Stomach smooth muscle (tissue), 2 donors: ENCODE data around the gene MUC6.

Source experiments
- H3K27ac ChIP-seq: one replicate; pipeline ENCODE4 v1.7.0; 2013; ENCODE audit warnings: mild to moderate bottlenecking, low read length, inconsistent platforms
- H3K27me3 ChIP-seq, 2 donors: one replicate each; pipeline ENCODE4 v1.7.0; 2013; ENCODE audit warnings: low read length in 2 of 2; ENCODE audit not compliant: insufficient read depth in 2 of 2, control insufficient read depth in 1 of 2
- H3K36me3 ChIP-seq, 2 donors: one replicate each; pipeline ENCODE4 v1.7.0; 2013; ENCODE audit warnings: low read length in 2 of 2; ENCODE audit not compliant: control insufficient read depth in 2 of 2, insufficient read depth in 2 of 2
- H3K4me1 ChIP-seq: one replicate; pipeline ENCODE4 v1.7.0; 2013; ENCODE audit warnings: low read length; ENCODE audit not compliant: control insufficient read depth, insufficient read depth
- H3K4me3 ChIP-seq, 2 donors: one replicate each; pipeline ENCODE4 v1.7.0; 2013; ENCODE audit warnings: low read length in 2 of 2
- H3K9ac ChIP-seq, 2 donors: one replicate each; pipeline ENCODE4 v1.7.0; 2013; ENCODE audit warnings: low read length in 2 of 2, mild to moderate bottlenecking in 1 of 2
- H3K9me3 ChIP-seq, 2 donors: one replicate each; pipeline ENCODE4 v1.7.0; 2013; ENCODE audit warnings: low read length in 2 of 2; ENCODE audit not compliant: control insufficient read depth in 2 of 2
- donor health status: healthy.
- donor health status: Pancreatic carcinoma.

Gene MUC6

DNA sequence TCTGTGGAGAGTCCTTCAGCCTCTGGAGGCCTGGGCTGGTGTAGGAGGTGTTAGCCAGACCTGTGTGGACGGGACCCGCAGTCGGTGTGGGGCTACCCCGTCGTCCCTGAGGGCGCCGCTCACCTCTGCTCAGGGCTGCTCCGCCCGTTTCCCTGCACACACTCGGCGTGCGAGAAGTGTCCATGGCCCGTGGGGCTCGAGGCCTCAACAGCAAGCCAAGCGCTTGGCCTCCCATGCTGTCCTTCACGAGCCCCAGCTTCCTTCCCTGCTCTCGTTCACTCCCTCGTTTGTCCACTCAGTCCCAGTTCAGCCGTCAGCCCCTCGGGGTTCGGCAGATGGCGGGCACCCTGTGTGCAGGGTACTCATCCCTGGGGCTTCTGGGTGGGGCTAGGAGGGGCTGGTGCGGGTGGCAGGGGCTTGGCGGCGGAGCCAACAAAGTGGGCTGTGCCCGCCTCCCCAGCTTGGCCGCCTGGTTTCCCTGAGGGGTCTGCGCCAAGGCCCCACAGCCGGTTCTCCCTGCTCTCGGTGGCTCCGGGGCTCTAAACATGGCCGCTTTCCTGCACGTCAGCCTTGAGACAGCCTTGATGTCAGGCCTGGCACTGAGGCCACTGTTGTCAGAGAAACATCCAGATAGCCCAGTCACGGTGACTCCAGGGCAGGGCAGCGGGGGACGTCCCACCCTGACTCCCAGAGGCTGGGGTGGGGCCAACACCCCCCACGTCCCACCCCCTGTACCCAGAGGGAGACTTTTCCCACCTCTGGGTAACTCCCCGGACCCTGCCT, 3.3 kb downstream of the MUC6 start:
- no peak overlapping the region for H3K9ac ChIP-seq
- no peaks in the 10 kb centered on the region for H3K4me1 ChIP-seq
- no peaks in the 10 kb centered on the region for H3K9me3 ChIP-seq
- no peak overlapping the region for H3K4me3 ChIP-seq
- H3K27me3 ChIP-seq: peaks cover 7 to 9% of the 10 kb centered on the region in 2 donors
- H3K27ac ChIP-seq: no peak overlapping the region
- no peaks in the 10 kb centered on the region for H3K36me3 ChIP-seq

GRCh38 chr11:1032310-1032891, 4.1 kb downstream of the MUC6 start:
- peaks cover 4% of the 10 kb centered on the region in 2 donors for H3K27me3 ChIP-seq

GRCh38 chr11:1031121-1031899, 5.2 kb downstream of the MUC6 start:
- no peak overlapping the region for H3K9ac ChIP-seq
- no peaks in the 10 kb centered on the region for H3K9me3 ChIP-seq
- no peaks in the 10 kb centered on the region for H3K4me1 ChIP-seq
- H3K27ac ChIP-seq: no peak overlapping the region
- H3K27me3 ChIP-seq: no peaks in the 10 kb centered on the region
- H3K4me3 ChIP-seq: no peak overlapping the region
- H3K36me3 ChIP-seq: no peaks in the 10 kb centered on the region

More at GRCh38 chr11:1032310-1032891, 4.1 kb downstream of the MUC6 start:
- H3K4me3 ChIP-seq: no peak overlapping the region
- H3K9ac ChIP-seq: no peak overlapping the region
- H3K27ac ChIP-seq: no peak overlapping the region
- no peaks in the 10 kb centered on the region for H3K4me1 ChIP-seq
- no peaks in the 10 kb centered on the region for H3K36me3 ChIP-seq
- no peaks in the 10 kb centered on the region for H3K9me3 ChIP-seq

DNA sequence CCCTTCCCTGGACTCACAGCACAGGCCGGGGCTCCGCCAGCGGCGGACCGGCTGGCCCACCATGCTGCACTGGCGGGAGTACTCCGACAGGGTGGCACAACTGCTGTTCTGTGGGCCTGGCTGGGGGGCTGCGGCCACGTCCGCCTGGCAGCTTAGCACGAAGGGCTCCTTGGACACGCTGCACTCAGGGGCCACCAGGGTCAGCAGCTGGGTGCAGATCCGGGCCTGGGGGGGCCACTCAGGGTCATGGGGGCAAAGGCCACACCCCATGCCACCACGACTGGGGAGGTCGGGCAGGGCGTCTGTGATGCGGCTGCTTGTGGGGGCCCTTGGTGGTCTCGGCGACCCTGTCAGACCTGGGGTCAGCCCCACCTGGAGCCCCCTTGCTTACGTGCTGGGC, 6.0 kb downstream of the MUC6 start:
- Histone ChIP-seq H3K36me3 (no peaks in the 10 kb centered on the region), H3K27me3 (no peaks in the 10 kb centered on the region), H3K27ac (no peak overlapping the region), H3K4me3 (no peak overlapping the region), H3K9me3 (no peaks in the 10 kb centered on the region), H3K4me1 (no peaks in the 10 kb centered on the region), H3K9ac (no peak overlapping the region)

- Histone ChIP-seq H3K4me1 (no peaks in the 10 kb centered on the region), H3K9me3 (no peaks in the 10 kb centered on the region), H3K27me3 (no peaks in the 10 kb centered on the region), H3K36me3 (no peaks in the 10 kb centered on the region), H3K9ac (no peak overlapping the region), H3K27ac (no peak overlapping the region), H3K4me3 (no peak overlapping the region)
Observed at GRCh38 chr11:1030086-1030485, 6.4 kb downstream of the MUC6 start.

- H3K4me3 ChIP-seq: no peak overlapping the region
- no peaks in the 10 kb centered on the region for H3K36me3 ChIP-seq
- H3K9me3 ChIP-seq: no peaks in the 10 kb centered on the region
- H3K4me1 ChIP-seq: no peaks in the 10 kb centered on the region
- H3K27ac ChIP-seq: no peak overlapping the region
- H3K27me3 ChIP-seq: no peaks in the 10 kb centered on the region
- no peak overlapping the region for H3K9ac ChIP-seq
Observed at GRCh38 chr11:1029654-1030053, 6.9 kb downstream of the MUC6 start.

- Histone ChIP-seq H3K9ac (no peak overlapping the region), H3K27me3 (no peaks in the 10 kb centered on the region), H3K27ac (no peak overlapping the region), H3K9me3 (no peaks in the 10 kb centered on the region), H3K4me1 (no peaks in the 10 kb centered on the region), H3K4me3 (no peak overlapping the region), H3K36me3 (no peaks in the 10 kb centered on the region)
Observed at GRCh38 chr11:1029051-1029450, 7.5 kb downstream of the MUC6 start.

DNA sequence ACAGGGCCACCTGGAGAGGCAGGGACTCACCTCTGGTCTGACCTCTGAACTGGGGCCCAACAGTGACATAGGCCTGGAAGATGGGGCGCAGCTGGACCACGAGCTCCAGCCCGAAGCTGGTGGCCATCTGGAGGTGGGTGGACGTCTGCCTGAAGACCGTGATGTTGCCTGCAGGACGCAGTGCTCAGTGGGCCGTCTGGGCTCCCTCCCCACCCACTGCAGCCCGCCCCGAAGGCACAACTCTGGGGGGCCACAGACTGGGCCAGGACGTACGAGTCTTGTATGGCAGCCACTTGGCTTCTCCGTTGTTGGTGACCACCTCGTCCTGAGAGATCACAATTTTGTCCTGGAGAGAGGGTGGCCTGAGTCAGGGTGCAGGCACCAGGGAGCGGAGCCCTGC, 7.9 kb downstream of the MUC6 start:
- H3K27me3 ChIP-seq: no peaks in the 10 kb centered on the region
- H3K36me3 ChIP-seq: no peaks in the 10 kb centered on the region
- no peak overlapping the region for H3K27ac ChIP-seq
- no peak overlapping the region for H3K4me3 ChIP-seq
- H3K4me1 ChIP-seq: no peaks in the 10 kb centered on the region
- no peak overlapping the region for H3K9ac ChIP-seq
- no peaks in the 10 kb centered on the region for H3K9me3 ChIP-seq

DNA sequence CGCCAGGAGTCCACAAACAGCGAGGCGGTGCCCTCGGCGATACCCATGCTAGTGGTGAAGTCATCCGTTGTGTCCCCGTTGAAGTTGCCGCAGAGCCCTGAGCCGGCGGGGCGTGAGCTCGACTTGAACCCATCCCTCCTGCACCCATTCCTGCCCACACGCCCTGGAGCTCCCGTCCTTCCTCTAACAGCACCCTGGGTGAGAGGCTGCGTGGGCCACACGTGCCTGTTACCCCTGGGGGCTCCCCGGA, 8.3 kb downstream of the MUC6 start:
- Histone ChIP-seq H3K4me1 (no peaks in the 10 kb centered on the region), H3K27ac (no peak overlapping the region), H3K9ac (no peak overlapping the region), H3K4me3 (no peak overlapping the region), H3K36me3 (no peaks in the 10 kb centered on the region), H3K9me3 (no peaks in the 10 kb centered on the region), H3K27me3 (no peaks in the 10 kb centered on the region)

DNA sequence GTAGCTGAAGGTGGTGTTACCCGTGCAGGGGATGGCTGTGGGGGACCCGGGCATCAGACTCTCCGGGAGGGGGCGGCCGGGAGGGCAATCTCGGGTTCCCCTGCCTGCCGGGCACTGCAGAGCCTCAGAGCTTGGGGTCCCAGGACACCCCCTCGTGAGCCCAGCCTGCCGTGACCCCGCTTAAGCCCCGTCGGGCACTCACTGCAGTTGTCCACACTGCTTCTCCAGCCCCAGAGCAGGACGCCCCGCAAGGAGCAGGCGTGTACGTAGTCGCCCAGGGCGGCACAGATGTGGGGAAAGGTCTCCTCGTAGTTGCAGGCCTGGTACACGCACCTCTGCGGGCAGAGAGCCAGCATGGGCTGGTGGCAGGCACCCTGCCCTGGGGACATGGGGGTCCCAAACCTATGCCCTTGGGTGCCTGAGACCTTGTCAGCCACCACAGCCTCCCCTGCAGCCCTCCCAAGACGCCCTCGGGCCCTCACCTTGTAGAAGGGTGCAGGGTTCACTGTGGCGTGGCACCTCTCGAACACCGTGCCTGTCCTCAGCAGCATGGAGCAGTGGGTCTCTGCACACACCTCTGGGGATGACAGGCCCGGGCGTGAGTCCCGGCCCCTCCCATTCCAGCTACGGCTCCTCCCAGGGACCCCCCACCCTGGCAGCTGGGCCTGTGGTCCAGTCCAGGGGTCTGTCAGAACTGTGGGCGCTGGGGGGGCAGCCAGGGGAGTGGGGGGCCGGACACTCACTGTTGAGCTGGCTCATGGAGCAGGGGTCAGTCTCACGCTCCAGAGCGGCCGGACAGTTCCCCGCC, 8.8 kb downstream of the MUC6 start:
- Histone ChIP-seq H3K27ac (no peak overlapping the region), H3K9me3 (no peaks in the 10 kb centered on the region), H3K36me3 (peaks cover 0 to 2% of the 10 kb centered on the region in 2 donors)

More for the DNA sequence above, 8.8 kb downstream of the MUC6 start:
- Histone ChIP-seq H3K4me1 (no peaks in the 10 kb centered on the region), H3K9ac (no peak overlapping the region), H3K27me3 (no peaks in the 10 kb centered on the region), H3K4me3 (no peak overlapping the region)
